Inflammatory macrophage treated with lipopolysaccharide for 4 hours (primary cell): ENCODE results near the gene ACSS1.

Experiments used
- DNase-seq: peaks from one replicate; pipeline ENCODE4 v3.0.0-alpha.2; 2020

ACSS1 gene

DNA sequence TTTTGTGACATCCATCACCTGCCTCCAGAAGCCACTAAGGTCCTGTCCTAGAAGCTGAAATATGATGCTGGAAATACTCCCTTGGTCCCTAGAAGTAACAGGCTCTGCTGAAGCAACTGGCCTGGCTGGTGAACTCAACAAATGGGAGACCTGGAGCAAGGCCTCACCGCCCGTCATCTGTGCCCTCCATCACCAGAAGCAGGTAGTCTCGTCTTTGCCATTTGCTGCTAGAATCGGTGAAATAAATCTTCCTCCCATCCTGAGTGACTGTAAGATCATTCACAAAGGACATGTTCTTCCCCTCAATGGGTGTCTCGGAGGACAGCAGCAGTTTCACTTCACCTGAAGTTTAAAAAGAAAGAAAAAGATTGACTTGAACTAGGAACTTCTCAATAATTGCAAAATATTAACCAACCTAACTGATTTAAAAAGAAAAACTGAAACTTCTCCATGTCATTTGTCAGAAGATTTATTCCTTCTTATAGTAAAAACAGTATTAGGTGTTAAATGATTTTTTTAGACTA lies 87.8 kb downstream of the ACSS1 start:
- peak; percentile 48 for DNase-seq

DNA sequence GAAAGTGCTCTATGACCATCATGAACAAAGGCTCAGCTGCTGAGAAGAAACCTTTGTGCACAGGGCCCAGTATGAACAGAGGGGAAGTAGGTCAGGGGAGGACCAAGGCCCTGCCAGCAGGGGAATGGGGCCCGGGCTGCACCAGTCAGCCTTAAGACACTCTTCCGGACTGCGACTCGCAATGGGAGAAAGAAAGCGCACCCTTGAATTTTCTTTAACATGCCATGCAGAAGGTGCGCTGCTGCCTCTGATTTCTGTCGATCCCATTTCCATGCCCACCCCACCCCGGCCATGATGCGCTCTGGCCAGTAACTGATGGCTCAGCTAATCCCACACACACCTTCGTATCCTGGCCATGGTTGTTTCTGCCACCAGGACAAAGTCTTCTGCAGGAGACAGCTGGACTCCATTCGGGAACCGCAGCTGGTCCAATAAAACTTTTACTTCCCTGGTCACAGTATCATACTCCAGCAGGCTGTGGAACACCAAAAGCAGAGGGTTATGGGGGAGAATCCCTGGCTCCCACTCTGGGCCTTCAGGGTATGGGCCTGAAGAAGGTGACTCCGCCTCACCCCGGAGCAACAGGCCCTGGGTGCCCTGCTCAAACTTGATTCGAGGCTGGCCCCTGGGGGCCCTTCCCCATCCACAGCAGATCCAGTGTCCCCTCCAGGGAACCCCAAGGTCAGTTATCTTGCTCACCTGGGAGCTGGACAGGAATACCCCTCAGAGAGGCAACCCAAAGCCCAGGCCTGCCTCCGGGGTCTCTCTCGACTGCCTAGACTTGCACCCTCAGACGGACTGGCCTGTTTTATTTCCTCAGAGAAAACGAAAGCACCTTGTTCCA lies 88.5 kb downstream of the ACSS1 start:
- no peak for DNase-seq

DNA sequence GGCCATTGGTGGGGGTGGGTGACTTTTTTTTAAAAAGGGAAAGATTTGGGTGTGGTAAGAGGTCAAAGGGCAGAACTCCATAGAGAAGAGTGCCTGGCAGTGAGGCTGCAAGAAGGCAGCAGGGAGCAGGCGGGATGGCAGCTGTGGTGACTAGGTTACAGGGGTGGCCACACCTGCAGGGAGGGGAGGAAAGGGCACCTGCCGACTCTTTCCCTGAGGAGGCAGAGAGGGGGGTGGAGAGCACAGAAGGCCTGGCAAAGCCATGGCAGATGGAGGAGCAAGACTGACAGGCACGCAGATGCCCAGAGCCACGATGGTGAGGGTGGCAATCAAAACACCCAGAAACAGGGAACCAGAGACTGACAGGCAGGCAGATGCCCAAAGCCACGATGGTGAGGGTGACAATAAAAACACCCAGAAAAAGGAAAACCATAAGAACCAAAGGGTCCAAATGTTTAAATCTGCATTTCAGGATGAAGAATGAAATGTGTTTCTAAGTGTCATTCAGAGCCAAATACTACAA lies 89.6 kb downstream of the ACSS1 start:
- no peak for DNase-seq

DNA sequence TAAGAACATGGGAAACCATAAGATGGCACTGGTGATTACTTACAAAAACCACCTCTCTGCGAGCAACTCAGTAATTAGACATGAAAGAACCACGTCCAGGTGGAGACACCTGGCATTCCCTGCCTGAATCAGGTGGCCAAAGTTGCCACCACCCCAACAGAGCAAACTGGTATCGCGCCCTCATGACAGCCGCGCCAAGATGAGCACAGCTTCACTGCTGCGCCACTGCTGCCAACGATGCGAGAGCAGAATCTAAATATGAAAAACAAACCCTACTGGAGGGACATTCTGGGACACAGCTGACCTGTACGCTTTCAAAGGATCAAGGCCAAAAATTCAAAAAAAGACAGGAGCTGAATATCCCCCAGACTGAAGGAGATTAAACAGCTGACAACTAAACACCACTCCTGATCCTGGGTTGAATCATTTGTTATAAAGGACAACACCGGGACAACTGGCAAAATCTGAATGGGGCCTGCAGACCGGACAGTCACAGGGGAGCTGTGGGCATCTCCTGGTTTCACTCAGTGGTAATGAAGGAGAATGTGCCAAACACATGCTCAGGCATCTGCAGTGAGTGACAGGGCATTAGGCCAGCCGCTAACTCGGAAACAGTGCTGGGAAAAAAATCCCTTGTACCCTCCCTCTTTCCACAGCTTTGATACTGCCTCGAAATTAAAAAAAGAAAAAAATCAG lies 91.5 kb downstream of the ACSS1 start:
- no peak for DNase-seq

DNA sequence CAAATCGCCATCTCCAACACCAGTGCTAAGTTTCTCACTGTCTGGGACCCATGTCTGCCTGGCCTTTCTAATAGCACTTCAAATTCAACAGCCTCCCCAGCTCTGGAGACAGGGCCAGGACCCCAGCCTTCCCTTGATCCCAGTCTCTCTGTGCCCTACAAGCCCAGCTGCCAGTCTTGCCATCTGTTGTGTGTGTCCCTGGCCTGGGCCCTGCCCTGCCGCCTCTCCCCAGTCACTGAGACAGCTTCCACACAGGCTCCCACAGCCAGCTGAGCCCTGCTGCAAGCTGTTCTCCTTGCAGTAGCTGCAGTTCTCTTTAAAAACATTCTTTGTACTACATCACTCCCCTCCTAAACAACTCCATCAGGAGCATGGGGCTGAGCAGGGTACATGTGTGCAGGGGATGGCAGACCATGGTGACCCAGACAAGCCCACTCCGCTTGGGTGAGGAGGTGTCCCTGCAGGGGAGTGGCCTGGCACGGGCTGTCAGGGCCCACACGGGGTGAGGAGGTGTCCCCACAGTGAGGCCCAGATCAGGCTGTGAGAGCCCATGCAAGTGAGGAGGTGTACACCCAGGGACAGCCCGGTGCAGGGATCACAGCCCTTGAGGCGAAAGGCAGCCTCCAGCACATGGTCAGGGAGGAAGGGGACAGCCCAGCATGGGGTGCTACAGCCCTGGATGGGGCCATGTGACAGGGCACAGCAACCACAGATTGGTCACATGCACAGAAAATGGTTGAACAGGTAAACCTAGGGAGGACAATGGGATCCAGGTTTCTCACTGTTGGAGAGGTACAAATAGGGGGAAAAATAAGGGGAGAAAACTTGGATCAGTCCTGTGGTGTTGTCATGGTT lies 92.6 kb downstream of the ACSS1 start:
- DNase-seq: no peak

DNA sequence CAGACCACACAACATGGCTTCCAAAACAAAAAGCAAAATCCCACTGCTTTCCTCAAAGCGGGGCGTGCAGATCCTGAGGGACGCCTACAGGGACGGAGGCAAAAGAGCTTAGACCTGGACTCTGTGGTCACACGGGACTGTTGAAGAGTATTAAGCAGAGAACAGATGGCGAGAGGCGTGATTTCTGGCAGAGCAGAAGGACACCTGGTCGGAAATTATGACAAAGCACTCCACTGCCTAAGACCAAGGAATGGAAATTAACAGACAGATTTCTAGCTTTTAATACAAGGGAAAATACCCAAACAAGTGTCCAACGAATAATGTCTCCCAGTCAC lies 93.5 kb downstream of the ACSS1 start:
- no peak for DNase-seq

DNA sequence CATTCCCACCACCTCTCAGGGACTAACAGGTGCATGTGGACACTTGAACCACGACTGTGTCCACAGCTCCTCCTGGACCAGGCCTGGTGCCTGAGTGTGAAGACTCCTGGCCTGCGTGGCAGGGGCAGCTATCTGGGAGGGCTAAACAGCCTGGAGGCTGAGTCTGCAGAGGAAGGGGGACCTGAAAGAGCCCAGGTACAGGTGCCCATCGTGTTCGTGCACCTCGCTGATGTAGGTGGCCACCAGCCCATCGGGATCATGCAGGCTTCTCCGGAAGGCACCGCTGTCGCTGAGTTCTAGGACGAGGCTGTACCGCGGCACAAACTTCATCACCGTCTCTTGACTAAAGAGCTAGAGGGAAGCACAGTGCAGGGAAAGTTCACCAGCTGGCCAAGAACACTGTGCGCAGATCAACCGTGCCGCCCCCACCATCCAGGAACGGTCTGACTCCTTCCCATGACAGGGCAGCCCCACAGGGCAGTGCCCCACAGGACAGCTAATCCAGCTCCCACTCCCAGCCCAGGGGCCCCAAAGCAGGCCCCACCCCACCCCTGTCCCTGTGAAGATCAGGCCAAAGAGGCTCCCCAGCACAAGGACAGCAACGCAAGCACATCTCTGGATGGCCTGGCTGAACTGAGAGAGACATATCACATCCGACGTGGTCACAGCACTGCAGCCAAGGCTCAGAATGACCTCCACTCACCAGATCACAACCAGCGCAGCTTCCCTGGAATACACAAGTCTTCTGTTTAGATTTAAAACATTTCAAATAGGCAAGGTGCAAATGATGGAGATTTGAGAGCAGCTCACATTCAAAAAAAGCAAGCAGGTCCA lies 94.0 kb downstream of the ACSS1 start:
- no peak for DNase-seq

DNA sequence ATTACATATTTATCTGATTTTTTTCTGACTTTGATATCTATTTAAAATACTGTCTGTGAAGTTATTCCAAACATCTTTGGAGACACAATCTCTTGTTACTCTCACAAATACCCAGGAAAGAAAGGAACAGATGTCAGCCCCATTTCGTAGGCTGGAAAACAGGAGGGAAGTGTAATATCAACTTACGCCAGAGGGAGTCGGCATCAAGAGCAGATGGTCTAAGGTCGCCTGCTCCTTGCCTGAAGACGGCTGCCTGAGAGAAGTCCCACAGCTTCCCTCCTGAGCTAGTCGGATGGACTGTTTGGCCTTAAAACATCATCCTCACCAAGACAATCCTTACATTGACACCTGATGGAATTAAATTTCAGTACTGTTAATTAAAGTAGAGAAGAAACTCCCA lies 95.4 kb downstream of the ACSS1 start:
- no peak for DNase-seq

DNA sequence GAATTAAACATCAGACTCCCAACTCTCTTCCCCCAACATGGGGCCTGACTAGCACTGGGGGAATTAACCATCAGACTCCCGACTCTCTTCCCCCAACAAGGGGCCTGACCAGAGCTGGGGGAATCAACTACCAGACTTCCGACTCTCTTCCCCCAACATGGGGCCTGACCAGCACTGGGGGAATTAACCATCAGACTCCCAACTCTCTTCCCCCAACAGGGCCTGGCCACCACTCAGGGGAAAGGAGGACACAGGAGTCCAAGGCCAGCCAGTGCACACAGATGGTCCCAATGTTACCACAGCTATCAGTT lies 95.8 kb downstream of the ACSS1 start:
- no peak for DNase-seq

DNA sequence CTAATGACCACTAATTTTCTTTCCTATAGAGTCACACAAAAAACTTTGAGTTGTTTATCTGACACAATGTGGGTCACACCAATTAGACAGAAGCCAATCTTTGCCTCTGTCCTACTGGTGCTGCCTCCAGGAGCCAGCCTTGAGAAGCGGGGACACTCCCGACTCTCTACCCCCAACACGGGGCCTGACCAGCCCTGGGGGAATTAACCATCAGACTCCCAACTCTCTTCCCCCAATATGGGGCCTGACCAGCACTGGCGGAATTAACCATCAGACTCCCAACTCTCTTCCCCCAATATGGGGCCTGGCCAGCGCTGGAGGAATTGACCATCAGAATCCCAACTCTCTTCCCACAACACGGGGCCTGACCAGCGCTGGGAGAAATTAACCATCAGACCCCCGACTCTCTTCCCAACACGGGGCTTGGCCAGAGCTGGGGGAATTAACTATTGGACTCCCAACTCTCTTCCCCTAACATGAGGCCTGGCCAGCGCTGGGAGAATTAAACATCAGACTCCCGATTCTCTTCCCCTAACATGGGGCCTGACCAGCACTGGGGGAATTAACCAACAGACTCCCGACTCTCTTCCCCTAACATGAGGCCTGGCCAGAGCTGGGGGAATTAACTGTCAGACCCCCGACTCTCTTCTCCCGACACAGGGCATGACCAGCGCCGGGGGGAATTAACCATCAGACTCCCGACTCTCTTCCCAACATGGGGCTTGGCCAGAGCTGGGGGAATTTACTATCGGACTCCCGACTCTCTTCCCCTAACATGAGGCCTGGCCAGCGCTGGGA lies 96.4 kb downstream of the ACSS1 start:
- DNase-seq: no peak

DNA sequence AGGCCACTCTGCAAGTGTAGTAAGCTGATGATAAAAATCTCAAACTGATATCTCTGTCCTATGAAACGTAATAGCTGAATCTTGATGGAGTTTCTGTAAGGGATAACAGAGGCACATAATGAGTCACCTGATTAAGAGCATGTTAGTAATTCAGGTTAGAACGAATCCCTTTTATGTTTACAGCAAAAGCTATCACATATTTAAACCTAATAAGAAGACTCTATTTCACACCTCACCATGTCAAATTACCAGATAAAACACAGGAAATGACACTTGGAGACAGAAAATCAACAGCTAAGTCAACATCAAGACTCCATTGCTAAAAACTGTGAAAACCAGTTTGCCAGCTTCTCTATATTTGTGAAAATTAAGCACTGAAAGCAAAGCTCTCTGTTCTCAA lies 97.1 kb downstream of the ACSS1 start:
- no peak for DNase-seq

DNA sequence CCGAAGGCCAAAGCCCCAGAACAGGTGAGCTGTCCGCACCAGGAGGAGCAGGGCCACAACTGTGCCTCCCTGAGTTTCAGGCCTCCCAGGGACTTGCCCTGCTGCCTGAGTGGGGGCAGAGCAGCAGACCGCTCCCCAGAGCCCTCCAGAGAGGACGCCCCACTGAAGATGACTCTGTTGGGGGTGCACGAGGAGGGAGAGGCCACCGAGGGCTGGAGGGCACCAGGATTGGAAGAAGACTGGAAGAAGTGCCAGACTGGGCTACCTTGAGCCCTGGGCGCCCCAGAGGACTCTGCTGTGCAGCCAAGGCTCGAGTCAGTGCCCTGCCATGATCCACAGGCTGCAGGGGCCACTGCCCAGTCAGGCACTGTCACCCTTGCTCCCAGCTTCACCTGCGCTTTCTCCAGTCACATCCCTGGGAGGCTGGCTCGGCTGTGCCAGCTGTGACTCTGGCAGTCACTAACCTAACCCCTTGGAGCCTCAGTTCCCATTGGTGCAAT lies 97.6 kb downstream of the ACSS1 start:
- no peak for DNase-seq

DNA sequence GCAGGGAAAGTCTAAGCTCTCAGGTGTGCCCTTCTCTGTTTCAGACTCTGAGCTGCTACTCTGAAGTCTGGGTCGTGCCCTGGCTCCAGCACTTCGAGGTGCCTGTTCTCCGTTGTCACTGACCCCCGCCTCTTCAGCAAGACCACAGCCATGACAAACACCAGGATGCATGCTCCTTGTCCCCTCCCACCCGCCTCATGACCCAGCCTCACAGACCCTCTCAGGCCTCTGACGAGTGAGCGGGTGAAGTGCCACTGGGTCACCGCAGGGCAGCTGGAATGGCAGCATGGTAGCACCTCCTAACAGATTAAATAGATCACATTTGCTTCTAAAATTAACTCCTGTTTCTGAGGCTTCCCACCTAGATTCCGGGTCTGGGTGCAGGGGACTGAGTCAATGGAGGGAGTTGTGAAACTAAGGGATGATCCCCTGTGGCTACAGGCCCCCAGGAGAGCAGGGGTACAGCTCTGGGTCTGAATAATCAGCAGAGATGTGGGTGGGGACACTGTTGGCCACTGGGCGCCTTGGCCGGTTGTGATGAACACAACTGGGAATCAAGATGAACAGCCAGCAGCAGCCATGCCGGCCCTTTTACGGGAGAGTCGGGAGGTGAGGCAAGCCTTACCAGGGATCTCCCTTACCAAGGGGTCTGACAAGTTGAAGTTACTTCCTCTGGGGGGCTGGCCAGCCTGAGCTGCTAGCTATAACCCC lies 98.2 kb downstream of the ACSS1 start:
- no peak for DNase-seq

DNA sequence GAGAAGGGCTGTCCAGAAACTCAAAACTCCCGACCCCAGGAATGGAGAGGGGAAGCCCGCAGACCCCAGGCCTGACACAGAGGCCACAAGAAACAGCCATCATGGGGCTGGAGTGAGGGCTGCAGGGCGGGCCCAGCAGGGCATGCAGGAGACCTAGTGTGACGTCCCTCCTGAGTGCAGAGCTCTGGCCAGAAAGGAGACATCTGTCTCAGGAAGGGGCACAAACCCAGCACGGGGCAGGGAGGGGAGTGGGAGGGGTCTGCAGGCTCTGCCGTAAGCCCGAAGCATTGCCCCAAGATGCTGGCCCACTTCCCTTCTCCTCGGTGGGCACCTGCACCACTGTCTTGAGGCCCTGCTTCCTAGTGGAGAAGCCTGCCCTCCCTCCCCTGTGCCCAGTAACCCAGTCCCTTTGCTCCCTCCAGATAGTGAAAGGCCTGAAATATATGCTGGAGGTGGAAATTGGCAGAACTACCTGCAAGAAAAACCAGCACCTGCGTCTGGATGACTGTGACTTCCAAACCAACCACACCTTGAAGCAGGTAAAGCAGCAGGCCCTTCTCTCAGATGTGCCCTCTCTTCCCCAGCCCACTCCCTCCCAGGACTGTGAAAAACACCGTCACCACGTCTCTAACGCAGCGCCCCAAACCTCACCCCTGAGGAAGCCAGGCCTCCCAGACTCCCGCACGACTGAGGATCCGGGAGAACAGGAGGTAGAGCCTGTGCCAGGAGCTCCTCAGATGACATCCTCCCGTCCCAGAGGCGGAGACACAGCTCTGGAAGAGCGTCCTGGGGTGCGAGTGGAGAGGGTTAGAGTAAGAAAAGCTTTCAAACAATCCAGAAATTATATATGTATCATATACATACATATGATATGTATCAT lies 99.2 kb downstream of the ACSS1 start:
- DNase-seq: no peak

DNA sequence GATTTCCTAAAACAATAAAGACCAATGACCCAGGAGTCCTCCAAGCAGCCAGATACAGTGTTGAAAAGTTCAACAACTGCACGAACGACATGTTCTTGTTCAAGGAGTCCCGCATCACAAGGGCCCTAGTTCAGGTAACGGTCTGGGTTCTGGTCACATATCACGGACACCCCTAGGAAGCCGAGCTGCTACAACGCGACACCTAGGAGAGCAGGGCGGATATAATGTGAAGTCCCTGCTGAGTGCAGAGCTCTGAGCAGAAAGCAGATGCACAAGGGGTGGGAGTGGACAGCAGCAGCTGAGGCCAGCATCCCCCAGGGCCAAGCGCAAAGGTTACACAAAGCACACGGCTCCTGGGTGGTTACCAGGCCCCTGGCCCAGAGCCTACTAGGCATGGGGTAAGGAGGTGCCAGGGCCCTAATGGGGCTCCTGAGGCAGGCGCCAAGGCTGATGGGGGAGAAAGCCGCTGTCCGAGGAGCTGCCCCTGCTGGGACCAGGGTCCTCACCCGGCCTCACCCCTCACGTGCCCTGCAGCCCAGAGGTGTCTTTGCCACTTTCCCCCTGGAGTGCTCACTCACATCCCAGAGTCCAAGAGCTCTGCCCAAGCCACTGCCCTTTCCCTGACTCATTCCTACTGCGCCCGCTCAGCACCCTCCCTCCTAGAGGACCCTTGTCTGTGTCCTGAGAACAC lies 100.5 kb downstream of the ACSS1 start:
- DNase-seq: no peak
